GM20431 (cell line): ENCODE data around the gene ITSN1.
"Not testable (repeated sequence)": the region's sequence is repeated elsewhere in the genome, so short reads cannot be mapped to it uniquely, and the experiment has no call there.

Source experiments
- in situ Hi-C: fragments of 300-500 bp; cut with MseI, MboI; formaldehyde crosslinking; loops from one replicate; pipeline ENCODE4 v1.15.0; 2020; ENCODE audit warnings: low sequenced_read_pairs; ENCODE audit not compliant: unreplicated experiment

The ITSN1 gene

GRCh38 chr21:33650929-33651509, 8.7 kb downstream of the ITSN1 start:
- in situ Hi-C loops: no loop called here

DNA sequence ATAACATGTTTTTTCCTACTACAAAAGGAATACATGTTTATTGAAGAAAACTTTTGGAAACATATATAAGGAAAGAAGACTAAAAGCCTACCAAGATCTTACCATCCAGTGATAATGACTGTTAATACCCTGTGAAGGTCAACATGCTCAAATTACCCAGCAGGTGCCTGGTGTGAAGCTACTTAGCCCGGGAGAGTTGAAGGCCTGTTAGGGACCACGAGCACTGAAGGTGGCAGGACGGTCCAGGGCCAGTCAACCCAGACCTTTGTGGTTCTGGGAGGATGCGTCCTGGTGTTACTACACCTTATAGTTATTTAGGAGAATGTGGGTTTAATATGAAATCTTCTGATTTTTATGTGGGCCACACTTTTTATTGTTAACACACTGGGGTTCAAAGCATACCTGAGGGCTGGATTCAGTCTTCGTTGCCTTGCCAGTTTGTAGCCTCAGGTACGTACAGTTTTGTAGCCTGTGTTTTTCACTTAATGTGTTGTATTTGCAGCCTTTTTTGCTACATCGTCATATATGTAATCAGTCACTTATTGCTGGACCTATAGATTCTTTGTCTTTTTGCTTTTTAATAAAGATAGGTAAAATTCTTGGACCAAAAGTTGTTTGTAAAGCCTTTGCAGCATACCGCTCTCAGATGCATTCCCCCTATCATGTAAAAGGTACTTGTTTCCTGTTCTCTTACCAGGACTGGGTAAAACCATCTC, 9.8 kb downstream of the ITSN1 start:
- in situ Hi-C loops: no loop called here

GRCh38 chr21:33654412-33654811, 12.1 kb downstream of the ITSN1 start:
- in situ Hi-C loops: no loop called here

DNA sequence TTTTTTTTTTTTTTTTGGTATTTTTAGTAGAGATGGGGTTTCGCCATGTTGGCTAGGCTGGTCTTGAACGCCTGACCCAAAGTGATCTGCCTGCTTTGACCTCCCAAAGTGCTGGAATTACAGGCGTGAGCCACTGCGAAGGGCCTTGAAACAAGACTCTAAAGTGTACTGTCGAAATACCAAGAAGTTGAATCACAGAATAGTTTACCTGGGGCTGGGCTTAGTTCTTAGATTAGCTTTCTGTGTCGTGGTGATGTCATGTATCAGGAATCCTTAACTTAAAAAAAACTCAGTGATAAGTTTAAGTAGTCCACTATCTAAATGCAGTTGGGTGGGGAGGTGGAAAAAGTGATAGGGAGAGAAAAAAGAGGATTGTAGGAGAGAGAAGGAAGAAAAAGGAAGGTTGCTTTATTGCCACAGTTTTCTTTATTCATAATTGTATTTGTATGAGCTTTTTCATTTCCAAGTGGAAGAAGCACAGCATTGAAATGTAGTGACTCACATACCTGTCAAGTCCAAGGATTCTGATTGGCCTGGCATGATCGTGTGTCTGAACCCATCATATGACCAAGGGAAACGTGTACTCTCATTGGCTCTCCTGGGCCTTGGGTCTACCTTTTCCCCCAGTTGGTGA, 13.4 kb downstream of the ITSN1 start:
- in situ Hi-C loops: no loop called here

GRCh38 chr21:33657124-33657820, 15.0 kb downstream of the ITSN1 start:
- in situ Hi-C loops: no loop called here

GRCh38 chr21:33658919-33659567, 16.7 kb downstream of the ITSN1 start:
- in situ Hi-C loops: no loop called here

DNA sequence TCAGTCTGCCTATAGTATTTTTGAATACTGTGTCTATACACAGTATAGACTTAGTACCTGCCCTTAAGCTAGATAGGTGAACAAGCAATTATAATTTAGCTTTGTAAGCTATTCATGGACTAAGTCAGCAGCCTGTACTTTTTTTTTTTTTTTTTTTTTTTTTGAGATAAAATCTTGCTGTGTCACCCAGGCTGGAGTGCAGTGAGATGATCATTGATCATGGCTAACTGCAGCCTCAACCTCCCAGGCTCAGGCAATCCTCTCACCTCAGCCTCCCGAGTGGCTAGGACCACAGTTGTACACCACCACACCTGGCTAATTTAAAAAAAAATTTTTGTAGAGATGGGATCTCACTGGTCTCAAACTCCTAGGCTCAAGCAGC, 17.3 kb downstream of the ITSN1 start:
- in situ Hi-C loops: no loop called here

- in situ Hi-C loops: no loop called here
These were observed 18.1 kb downstream of the ITSN1 start for GRCh38 chr21:33660406-33660805.

DNA sequence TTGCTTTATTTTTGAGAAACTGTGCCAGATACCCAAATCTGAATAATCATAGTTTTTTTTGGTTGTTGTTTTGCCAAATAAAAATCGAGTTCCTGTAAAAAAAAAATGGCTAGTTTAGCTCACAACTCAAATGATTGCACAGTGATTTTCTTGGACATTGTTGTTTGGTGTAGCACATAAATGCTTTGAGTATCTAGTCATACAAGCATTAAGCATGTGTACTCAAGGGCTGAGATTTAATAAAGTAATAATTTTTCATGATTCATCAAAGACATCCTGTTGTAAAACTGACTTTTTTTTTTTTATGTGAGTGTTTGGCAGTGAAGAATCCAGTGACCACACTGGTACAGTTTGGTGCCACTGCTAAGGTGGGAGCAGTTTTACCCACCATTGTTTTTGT, 18.8 kb downstream of the ITSN1 start:
- in situ Hi-C loops: no loop called here

DNA sequence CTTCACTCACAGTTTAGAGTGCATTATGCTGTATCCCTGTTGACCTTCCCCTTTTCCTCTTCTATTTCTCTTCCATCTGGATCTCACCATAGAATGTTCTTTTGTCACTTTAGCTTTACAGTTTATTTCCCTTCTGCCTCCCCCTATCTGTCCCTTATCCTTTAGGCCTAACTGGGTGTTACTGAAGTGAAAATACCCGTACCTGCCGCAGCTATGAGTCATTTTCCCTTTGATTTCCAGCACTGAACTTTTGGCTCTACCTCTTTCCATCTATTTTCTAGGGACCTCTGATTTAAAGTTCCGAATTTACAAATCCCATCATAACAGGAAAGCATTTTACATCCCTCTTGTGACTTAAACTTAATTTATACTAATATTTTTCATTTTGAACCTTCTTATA, 19.7 kb downstream of the ITSN1 start:
- in situ Hi-C loops: no loop called here

DNA sequence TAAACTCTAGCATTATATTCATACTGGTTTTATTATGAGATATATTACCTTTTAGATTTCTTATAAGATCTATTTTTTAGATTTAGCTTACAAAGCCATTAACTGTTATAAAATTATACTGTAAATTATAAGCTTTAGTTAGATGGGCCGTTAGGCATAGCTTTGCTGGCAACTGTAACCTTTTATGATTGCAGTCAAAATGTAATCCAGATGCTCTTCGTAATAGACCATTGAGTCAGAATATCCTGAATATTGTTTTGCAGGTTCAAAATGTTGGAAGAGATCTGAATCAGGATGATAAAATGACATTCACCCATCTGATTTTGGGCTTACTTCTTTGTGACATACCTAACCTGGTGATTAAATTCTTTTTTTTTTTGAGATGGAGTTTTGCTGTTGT, 20.9 kb downstream of the ITSN1 start:
- in situ Hi-C loops: no loop called here

DNA sequence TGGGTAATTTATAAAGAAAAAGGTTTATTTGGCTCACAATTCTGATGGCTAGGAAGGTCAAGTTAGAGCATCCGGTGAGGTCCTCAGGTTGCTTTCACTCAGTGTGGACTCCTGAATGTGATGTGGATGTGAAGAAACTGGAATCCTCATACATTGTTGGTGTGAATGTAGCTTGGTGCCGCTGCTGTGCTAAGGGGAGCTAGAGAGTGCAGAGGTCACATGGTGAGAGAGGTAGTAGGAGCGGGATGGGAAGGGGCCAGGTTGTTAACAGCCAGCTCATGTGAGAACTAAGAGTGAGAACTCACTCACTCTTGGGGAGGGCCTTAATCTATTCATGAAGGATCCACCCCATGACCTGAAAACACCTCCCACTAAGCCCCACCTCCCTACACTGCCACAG, 21.8 kb downstream of the ITSN1 start:
- in situ Hi-C loops: no loop called here

GRCh38 chr21:33666153-33666552, 23.9 kb downstream of the ITSN1 start:
- in situ Hi-C loops: no loop called here

DNA sequence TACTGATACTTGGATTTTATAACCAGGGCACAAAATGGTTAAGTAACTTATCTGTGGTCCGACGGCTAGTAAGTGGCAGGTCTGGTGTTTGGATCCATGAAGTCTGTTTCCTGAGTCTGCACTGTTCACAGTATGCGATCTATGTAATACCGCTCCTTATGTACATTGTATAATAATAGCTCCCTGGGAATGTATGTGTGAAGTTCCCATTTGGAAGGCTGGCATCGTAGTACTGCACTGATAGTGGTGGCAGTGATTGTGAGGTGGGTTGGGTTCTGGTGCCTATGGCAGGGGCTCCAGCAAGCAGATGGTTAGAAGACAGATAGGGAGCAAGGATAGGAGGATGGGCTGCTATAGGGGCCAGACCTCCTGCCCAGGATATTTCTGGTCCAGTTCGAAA, 25.3 kb downstream of the ITSN1 start:
- in situ Hi-C loops: no loop called here

- in situ Hi-C loops: no loop called here
These were observed 25.9 kb downstream of the ITSN1 start for GRCh38 chr21:33668180-33668579.

DNA sequence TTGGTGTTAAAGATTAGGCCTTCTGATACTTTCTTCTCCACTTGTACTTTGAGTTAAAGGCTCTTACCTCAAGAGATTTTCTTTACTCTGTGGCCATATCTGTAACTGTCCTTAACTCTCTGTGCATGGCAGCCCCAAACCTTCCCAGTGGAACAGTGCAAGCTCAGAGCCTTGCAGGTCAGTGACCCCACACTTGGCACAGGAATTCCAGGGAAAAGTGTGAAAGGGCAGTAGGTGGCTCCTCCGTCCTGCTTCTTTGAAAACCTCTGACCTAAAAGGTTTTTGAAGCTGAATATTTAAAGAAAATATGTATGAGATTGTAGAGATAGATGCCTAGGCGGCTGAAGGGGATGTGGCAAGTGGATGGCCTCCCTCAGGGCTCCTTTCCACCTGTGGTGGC, 26.3 kb downstream of the ITSN1 start:
- in situ Hi-C loops: no loop called here

GRCh38 chr21:33670076-33670978, 28.0 kb downstream of the ITSN1 start:
- in situ Hi-C loops: no loop called here

- in situ Hi-C loops: no loop called here
These were observed 31.2 kb downstream of the ITSN1 start for GRCh38 chr21:33673473-33673872.

DNA sequence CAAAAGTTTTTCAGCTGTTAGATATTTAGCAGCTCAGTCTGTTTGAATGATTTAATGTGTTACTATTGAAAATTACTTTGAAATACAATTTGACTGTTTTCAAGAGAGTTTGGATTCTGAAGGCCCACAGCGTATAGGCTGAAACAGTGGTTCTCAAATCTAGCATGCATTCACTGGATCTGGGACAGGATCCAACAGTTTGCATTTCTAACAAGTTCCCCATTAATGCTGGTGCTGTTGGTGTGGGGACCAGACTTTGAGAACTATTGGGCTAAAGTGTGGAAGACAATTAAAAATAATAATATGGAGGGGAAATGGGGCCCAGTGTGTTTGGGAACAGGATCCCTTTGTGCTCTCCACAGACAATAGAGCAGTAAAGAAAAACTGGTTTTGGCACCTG, 31.9 kb downstream of the ITSN1 start:
- in situ Hi-C loops: no loop called here

- in situ Hi-C loops: not testable (repeated sequence)
These were observed 34.4 kb downstream of the ITSN1 start for GRCh38 chr21:33676666-33677065.
